HG02870 (cell line): ENCODE results near the gene CHEK2.
"Not testable (repeated sequence)": the region's sequence is repeated elsewhere in the genome, so short reads cannot be mapped to it uniquely, and the experiment has no call there.

ENCODE experiments used
- ATAC-seq: cut with Tn5 transposase; IDR thresholded peaks from one replicate; pipeline ENCODE4 v1.9.1; 2021; ENCODE audit warnings: mild to moderate bottlenecking, moderate library complexity; ENCODE audit not compliant: unreplicated experiment

The CHEK2 gene

DNA sequence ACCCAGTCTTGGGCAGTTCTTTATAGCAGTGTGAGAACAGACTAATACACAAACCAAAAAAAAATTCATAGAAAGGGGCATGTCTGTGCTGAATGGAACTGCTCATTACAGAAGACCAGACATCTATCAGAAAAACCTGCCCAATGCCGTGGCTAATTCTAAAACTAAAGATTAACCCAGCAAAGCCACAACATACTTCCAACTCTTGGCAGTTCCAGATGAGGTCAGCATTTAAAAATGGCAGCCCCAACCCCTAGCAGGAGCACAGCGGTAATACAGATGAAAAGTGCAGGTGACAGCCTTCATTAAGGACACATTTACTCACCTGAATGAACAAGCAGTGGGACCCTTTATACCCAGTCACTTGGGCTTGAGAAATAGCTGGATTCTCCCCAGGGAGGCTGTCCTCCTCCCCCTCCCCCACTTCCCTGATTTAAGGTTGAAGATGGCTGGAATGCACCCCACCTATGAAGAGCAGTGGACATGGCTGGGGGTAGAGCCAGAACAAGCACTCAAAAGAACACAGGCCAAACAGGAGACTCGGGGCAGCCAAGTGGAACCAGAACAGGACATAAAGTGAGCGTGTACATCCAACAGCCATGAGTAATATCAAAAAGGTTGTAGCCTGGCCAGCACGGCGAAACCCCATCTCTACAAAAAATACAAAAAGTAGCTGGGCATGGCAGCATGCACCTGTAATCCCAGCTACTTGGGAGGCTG lies 48.4 kb downstream of the CHEK2 start:
- ATAC-seq = not testable (repeated sequence)

DNA sequence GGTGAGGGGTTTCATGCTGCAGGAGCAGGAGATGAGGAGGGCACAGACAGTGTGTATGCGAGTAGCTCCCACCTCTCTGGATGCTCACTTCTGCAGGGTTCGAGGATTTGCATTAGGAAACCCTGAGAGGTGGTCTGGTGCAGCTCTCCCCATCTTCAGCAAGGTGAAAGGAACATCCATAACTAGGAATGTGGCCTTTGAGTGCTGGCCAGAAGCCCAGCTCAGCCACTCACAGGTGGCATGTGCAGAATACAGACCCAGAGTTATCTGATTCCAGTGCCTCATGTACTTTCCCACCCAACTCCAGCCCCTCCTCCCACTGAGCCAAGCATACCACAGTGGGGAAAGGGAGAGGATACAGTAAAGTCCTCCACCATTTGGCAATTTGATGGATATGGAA lies 51.8 kb downstream of the CHEK2 start:
- not testable (repeated sequence) for ATAC-seq

DNA sequence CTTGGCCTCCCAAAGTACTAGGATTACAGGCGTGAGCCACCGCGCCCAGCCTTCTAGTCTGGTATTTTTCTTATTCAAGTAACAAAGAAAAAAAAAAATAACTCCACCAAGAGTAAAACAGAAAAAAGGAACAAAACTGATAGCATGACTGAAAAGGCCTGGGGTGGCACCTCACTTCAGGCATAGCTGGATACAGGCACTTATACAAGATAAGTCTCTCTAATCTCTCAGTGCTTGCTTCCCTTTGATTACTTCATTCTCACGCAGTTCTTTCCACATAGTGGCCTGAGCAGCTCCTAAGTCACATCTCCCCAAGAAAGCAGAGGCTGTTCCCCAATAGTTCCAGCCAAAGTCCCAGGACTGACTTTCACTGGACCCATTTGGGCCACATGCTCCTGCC lies 58.7 kb downstream of the CHEK2 start:
- not testable (repeated sequence) for ATAC-seq

DNA sequence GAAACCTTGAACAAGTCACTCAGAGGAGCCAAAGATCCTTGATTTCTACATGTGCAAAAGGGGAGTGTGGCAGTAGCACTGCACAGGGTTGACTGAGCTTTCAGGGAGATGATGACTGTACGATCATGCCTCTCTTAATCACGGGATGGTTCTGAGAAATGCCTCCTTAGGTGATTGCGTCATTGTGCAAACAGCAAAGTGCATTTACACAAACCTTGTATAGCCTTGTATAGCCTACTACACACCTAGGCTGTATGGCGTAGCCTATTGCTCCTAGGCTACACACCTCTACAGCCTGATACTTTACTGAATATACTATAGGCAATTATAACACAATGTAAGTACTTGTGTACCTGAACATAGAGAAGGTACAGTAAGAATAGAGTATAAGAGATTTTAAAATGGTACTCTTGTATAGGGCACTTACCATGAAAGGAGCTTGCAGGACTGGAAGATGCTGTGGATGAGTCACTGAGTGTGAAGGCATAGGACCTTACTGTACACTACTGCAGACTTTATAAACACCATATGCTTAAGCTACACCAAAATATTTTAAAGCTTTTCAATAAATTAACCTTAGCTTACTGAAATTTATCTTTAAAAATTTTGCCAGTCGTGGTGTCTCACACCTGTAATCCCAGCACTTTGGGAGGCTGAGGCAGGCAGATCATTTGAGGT lies 60.7 kb downstream of the CHEK2 start:
- ATAC-seq = not testable (repeated sequence)

DNA sequence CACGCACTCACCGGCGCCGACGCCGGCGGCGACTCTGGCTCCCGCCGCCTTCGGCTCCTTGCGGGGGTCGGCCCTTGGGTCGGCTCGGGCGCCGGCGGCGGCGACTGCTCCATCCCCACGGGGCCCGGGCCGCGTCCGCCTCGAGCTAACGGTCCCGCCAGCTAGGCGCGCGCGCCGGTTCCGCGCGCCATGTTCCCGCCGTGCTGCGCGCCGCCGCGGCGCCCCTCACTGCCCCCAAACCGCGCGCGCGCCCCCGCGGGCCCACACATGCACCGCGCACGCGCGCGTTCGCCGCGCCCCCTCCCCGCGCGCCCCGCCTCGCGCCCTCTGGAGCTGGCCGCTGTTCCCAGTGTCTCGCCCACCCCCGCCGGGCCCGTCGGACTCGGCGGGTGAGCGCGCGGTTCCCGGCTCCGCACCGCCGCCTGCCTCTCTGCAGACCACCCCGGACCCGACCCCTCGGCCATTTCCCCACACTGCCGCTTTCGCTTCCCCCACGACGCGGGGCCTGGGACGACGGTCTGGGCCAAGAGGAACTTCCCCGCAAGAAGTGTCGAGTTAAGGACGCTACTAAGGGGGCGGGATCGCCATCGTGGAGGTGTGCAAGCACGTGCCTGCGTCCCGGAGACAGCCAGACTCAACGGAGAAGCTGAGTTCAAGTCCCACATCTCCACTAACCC lies 61.9 kb downstream of the CHEK2 start, which contains the start of gene TTC28:
TSS of gene TTC28 (minus strand) at position 230 of the 677 bp plus-strand sequence. CDS start at position 113, 117 bp downstream.
- not testable (repeated sequence) for ATAC-seq

DNA sequence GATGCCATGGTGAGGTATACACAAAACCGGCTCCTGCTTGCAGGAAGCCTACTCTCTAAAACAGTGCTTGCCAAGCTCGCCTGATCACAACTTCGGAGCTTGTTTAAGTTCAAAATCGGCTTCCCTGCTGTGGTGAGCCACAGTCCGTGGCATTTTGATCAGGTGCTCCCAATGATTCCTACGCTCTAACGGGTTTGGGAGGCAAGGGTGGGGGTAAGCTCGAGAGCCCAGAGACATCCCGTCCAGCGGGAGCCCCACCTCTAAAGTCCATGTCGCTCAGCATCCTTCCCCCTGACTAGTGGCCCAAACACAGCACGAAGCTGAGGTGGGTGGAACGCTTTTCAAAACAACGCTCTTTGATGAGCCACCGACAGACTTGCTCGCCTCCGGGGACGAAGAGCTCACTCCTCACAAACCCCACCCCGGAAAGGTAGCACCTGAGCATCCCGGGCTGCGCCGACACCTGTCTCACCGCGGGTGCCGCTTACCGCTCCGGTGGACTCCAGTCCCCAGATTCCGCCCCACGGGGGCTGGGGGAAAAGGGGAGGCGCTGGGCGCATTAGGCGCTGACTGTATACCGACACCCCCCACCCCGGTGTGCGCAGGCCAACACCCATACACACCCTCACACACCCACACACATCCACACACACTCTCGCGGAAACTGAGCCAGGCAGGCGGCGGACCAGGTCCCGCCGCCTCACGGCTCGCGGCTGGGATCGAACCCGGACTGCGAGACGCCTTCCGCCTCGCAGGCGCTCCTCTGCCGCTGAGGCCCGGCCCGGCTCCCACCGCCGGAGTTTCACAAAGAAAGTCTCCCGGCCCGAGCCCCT lies 62.6 kb downstream of the CHEK2 start:
- ATAC-seq = not testable (repeated sequence)

DNA sequence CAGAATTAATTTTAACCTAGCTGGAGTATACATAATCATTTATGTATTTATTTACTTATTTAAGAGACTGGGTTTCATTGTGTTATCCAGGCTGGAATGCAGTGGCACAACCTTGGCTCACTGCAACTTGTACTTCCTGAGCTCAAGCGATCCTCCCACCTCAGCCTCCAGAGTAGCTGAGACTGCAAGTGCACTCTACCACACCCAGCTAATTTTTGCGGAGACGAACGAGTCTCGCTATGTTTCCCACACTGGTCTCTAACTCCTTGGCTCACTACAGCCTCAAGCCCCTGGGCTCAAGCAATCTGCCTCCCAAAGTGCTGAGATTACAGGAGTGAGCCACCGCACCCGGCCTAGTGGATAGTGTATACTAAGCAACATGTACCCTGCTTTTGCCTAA lies 63.5 kb downstream of the CHEK2 start:
- not testable (repeated sequence) for ATAC-seq

DNA sequence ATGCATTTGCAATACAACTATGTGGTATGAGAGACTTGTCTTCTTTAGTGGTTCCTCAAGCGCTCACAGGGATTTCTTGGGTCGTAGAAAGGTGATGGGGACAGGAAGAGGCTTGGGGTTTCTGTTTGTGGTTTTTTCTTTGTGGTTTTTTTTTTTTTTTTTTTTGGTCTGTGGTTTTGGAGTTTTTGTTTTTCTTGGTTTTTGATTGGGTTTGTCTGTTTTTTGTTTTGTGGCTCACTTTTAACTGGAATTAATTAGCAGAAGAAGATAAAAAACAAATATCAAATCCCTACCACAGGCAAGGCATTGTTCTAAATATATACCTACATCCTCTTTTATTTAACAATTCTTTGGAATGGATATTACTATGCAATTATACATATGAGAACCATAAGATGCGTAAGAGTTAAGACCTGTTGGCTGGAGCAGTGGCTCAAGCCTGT lies 67.5 kb downstream of the CHEK2 start:
- ATAC-seq = no peak

DNA sequence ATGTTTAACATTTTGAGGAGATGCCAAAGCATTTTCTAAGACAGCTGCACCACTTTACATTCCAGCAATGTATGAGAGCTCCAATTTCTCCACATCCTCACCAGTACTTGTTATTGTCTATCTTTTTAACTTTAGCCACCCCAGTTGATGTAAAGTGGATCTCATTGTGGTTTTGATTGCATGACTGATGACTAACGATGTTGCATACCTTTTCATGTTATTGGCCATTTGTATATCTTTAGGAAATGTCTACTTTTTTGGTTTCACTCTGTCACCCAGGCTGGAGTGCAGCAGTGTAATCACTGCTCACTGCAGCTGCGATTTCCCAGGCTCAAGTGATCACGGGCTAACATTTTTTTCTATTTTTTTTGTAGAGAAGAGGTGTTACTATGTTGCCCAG lies 70.9 kb downstream of the CHEK2 start:
- no peak for ATAC-seq

DNA sequence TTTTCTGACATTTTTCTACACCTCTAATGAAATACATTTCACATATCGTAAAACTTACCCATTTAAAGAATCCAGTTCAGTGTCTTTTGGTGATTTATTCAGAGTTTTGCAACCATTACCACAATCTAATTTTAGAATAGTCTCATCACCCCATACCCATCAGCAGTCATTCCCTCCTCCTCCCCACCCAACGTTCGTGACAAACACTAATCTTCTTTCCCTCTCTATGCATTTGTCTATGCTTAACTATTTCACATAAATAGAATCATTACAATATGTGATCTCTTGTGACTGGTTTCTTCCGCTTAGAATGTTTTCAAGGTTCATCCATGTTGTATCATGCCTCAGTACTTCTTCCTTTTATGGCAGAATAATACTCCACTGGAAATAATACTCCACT lies 71.5 kb downstream of the CHEK2 start:
- ATAC-seq = no peak

DNA sequence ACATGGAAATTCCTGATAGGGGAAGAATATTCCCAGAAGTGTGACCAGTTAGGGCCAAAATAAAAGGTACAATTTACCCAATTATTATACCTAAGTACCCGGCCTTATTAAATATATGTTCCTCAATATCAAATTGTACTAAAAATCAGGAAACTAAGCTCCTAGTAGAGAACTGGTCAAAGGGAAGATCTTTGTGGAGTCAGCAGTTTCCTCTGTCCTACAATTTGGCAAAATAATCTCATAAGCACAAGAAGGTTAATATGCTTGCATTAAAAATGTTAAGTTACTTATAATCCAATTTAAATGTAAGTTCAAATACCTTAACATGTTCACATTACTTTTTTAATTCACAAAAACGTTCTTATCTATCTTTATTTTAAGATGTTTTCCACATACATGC lies 72.2 kb downstream of the CHEK2 start:
- no peak for ATAC-seq

DNA sequence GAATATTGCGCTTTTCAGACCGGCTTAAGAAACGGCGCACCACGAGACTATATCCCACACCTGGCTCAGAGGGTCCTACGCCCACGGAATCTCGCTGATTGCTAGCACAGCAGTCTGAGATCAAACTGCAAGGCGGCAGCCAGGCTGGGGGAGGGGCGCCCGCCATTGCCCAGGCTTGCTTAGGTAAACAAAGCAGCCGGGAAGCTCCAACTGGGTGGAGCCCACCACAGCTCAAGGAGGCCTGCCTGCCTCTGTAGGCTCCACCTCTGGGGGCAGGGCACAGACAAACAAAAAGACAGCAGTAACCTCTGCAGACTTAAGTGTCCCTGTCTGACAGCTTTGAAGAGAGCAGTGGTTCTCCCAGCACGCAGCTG lies 78.1 kb downstream of the CHEK2 start:
- not testable (repeated sequence) for ATAC-seq

DNA sequence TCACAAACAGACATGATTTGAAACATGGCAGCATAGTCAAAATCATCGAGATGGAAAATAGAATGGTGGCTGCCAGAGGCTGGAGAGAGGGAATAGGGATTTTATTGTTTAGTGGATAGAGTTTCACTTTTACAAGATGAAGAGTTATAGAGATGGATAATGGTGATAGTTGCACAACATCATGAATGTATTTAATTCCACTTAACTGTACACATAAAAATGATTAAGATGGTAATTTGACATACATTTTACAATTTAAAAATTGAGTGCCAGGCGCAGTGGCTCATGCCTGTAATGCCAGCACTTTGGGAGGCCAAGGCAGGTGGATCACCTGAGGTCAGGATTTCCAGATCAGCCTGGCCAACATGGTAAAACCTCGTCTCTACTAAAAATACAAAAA lies 83.2 kb downstream of the CHEK2 start:
- no peak for ATAC-seq

DNA sequence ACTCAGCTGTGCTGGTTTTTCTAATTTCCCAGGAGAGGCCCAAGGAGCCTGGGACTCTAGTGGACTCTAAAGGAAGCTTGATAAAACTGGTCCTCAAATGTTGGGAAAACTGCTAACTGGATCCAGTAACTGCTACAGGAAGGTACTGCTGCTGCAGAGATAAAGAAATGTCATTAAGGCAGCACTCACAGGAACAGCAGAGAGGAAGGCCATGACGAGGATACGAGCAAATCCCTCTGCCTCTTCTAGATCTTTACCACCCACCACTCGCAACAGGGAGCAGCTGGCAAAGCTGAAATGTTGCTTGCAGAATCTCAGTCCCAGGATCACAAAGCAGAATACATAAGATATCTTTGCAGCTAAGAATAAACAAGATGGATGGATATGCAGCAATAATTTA lies 85.4 kb downstream of the CHEK2 start:
- no peak for ATAC-seq

DNA sequence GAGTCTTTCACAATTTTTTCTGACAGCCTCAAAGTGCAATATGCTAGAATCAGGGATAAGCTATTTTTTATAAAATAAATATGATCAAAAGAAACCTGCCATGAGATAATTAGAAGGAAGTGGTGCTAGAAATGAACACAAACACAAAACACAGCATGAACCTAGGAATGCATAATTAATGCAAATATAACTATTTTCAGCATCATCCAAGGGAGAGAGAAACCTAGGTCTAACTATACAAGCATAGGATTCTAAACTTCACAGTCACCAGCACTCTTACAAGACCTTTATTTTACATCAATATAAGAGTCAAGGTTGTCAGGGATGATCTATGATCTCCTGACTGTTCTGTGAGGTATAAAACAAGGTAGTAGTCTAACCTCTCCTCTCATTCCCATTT lies 91.2 kb downstream of the CHEK2 start:
- no peak for ATAC-seq

DNA sequence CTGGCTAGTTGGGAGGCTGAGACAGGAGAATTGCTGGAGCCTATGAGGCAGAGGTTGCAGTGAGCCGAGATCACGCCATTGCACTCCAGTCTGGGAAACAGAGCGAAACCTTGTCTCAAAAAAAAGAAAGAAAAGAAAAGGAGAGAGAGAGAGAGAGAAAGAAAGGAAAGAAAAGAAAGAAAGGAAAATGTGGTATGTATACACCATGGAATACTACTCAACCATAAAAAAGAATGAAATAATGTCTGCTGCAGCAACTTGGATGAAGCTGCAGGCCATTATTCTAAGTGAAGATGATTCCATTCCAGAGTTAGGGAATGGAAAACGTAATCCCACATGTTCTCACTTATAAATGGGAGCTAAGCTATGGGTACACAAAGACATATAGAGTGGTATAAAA lies 92.8 kb downstream of the CHEK2 start:
- no peak for ATAC-seq

DNA sequence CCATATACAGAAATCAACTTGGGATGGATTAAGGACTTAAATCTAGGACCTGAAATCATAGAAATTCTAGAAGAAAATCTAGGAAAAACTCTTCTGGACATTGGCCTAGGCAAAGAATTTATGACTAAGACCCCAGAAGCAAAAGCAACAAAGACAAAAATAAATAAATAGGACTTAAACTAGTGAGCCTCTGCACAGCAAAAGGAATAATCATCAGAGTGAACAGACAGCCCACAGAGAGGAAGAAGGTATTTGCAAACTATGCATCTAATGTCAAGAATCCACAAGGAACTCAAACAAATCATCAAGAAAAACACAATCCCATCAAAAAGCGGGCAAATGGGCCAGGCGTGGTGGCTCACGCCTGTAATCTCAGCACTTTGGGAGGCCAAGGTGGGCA lies 94.4 kb downstream of the CHEK2 start:
- no peak for ATAC-seq

DNA sequence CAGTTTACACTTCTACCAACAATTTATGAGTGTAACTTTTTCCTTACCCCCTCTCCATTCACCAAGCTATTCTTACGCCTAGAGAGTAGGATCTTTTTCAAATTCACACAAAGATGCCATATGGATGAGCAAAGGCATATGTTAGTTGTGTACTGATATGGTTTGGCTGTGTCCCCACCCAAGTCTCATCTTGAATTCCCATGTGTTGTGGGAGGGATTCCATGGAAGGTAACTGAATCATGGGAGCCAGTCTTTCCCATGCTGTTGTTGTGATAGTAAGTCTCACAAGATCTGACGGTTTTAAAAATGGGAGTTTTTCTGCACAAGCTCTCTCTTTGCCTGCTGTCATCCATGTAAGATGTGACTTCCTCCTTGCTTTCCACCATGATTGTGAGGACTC lies 102.3 kb downstream of the CHEK2 start:
- ATAC-seq = no peak
